HFF-Myc (cell line): ENCODE measurements around the gene CEBPE.

Experiments used
- DNase-seq: peaks from one replicate; pipeline ENCODE4 v3.0.0-alpha.2; 2011; ENCODE audit warnings: low read depth; ENCODE audit errors: extremely low read depth
- H3K4me3 ChIP-seq: replicated peaks from 2 replicates; pipeline ENCODE4 v1.5.1; 2011; ENCODE audit warnings: low read depth, mild to moderate bottlenecking, control low read depth, low read length
- CTCF ChIP-seq: IDR thresholded peaks from 2 replicates; pipeline ENCODE4 v1.5.1; 2012; ENCODE audit warnings: mild to moderate bottlenecking, low read depth, low read length, control low read depth; ENCODE audit errors: missing control alignments

The CEBPE gene

GRCh38 chr14:23153851-23154796, 35.1 kb upstream of the CEBPE start:
- peak; percentile 91 for DNase-seq
- H3K4me3 ChIP-seq = peak overlapping the region; percentile 33
- no peak for TF ChIP-seq CTCF

- no peak overlapping the region for H3K4me3 ChIP-seq
- DNase-seq = no peak
- no peak for TF ChIP-seq CTCF
These were observed 32.3 kb upstream of the CEBPE start for GRCh38 chr14:23151342-23151741.

- TF ChIP-seq CTCF = no peak
- H3K4me3 ChIP-seq = no peak overlapping the region
- no peak for DNase-seq
These were observed 30.7 kb upstream of the CEBPE start for GRCh38 chr14:23149745-23150144.

GRCh38 chr14:23148591-23149249, 29.7 kb upstream of the CEBPE start:
- DNase-seq = no peak
- H3K4me3 ChIP-seq = no peak overlapping the region
- no peak for TF ChIP-seq CTCF

- H3K4me3 ChIP-seq = no peak overlapping the region
- TF ChIP-seq CTCF = no peak
- DNase-seq = no peak
These were observed 28.6 kb upstream of the CEBPE start for GRCh38 chr14:23147676-23148075.

- TF ChIP-seq CTCF = no peak
- DNase-seq = no peak
- H3K4me3 ChIP-seq = no peak overlapping the region
These were observed 27.9 kb upstream of the CEBPE start for GRCh38 chr14:23146980-23147379.
